ENCODE results near the gene ZDHHC15. TPM values are rescaled to one million over a fixed set of nuclear protein-coding genes. Genes with fewer than 3 reads are reported as not detected.

ZDHHC15 gene
- total and polyA plus RNA-seq, 2 of the 8 experiments (the other 6 are each of a cell fraction or from before 2014, with no cell fraction given): 1.7 to 3.5 TPM

GRCh38 chrX:75390470-75390869, 132.4 kb downstream of the ZDHHC15 start:
- H2BK5ac ChIP-seq (ENCODE audit: low read depth, low read length): no peak overlapping the region
- H3K27me3 ChIP-seq (replicated peaks in 1 of 4; ENCODE audit: control insufficient read depth in 3 of 4, extremely low read depth in 1 of 4, insufficient read depth in 3 of 4, low read length in 3 of 4): no peaks in the 10 kb centered on the region
- DNase-seq (ENCODE audit: low read depth in 1 of 2, low spot score in 2 of 2): no peak
- H2AK5ac ChIP-seq (ENCODE audit: low read depth, low read length): no peak overlapping the region
- ChIA-PET CTCF (ENCODE audit: partially characterized antibody) (no interaction called here), POLR2A (ENCODE audit: partially characterized antibody) (no interaction called here)
- H3K23me2 ChIP-seq (ENCODE audit: low read depth, low read length): no peaks in the 10 kb centered on the region
- H2AFZ ChIP-seq (ENCODE audit: low read length): no peak overlapping the region
- no peak overlapping the region for H2BK12ac ChIP-seq (ENCODE audit: low read depth, low read length)
- H3K4me1 ChIP-seq (replicated peaks in 1 of 4; ENCODE audit: control insufficient read depth in 3 of 4, insufficient read depth in 4 of 4, low read length in 3 of 4): no peaks in the 10 kb centered on the region
- 60% methylated on average over 1 of the region's 2 CpGs; no CpG with 5 or more reads in 1 of the 2 experiments for WGBS, 2 experiments (ENCODE audit: extremely low coverage in 1 of 2, insufficient coverage in 1 of 2, insufficient read length in 1 of 2, insufficient replicate concordance in 2 of 2, low coverage in 1 of 2, low lambda C conversion rate in 2 of 2, missing lambda C conversion rate in 1 of 2)
- no peak overlapping the region for H2BK20ac ChIP-seq (ENCODE audit: low read length)
- no peak overlapping the region for H4K8ac ChIP-seq (ENCODE audit: extremely low read depth, insufficient read depth, low read length)
- no peak overlapping the region for H3K9ac ChIP-seq (replicated peaks in 1 of 4; ENCODE audit: extremely low read depth in 1 of 4, low read depth in 3 of 4, low read length in 3 of 4)
- H3K9me3 ChIP-seq (ENCODE audit: insufficient read depth in 2 of 2, low read depth in 1 of 2, low read length in 1 of 2): no peaks in the 10 kb centered on the region
- FAIRE-seq: no peak
- H4K91ac ChIP-seq (replicated peaks; ENCODE audit: insufficient read length, low read length): no peak overlapping the region
- no peaks in the 10 kb centered on the region for H3K79me2 ChIP-seq (ENCODE audit: control insufficient read depth in 1 of 2, insufficient read depth in 2 of 2, low read length in 2 of 2)
- H3K14ac ChIP-seq (ENCODE audit: insufficient read length): no peak overlapping the region
- H3K4ac ChIP-seq (replicated peaks; ENCODE audit: insufficient read length, low read depth, low read length): no peak overlapping the region
- H4K20me1 ChIP-seq (replicated peaks in 1 of 2; ENCODE audit: control insufficient read depth in 1 of 2, insufficient read depth in 2 of 2, low read length in 2 of 2): no peaks in the 10 kb centered on the region
- no peak for TF ChIP-seq YY1 (IDR thresholded peaks at IDR 0.05; ENCODE audit: low read depth, low read length)
- TF ChIP-seq EZH2 (IDR thresholded peaks at IDR 0.05; ENCODE audit: low read depth, low read length, severe bottlenecking): no peak
- no peak for TF ChIP-seq GTF2F1 (IDR thresholded peaks at IDR 0.05; ENCODE audit: borderline replicate concordance, low read depth, low read length)
- no peak for TF ChIP-seq EP300 (IDR thresholded peaks at IDR 0.05; ENCODE audit: borderline replicate concordance in 1 of 2, low read depth in 2 of 2, low read length in 2 of 2)
- no peak overlapping the region for H3K18ac ChIP-seq (ENCODE audit: extremely low read depth, low read length)
- no peaks in the 10 kb centered on the region for H3K79me1 ChIP-seq (ENCODE audit: low read depth, low read length)
- no peak overlapping the region for H4K5ac ChIP-seq (ENCODE audit: insufficient read length, low read depth, low read length)
- no peak overlapping the region for H3K23ac ChIP-seq (ENCODE audit: insufficient read length)
- H2BK120ac ChIP-seq (replicated peaks; ENCODE audit: low read depth, low read length): no peak overlapping the region
- no peak overlapping the region for H3K4me2 ChIP-seq (ENCODE audit: insufficient read depth in 1 of 2, low read depth in 2 of 2, low read length in 2 of 2)
- H2BK15ac ChIP-seq (ENCODE audit: low read length): no peak overlapping the region
- H3K27ac ChIP-seq (ENCODE audit: low read depth, low read length): no peak overlapping the region
- no peak overlapping the region for H3K4me3 ChIP-seq (ENCODE audit: extremely low read depth in 1 of 4, insufficient read depth in 2 of 4, low read depth in 3 of 4, low read length in 4 of 4)
- H3K56ac ChIP-seq (replicated peaks; ENCODE audit: insufficient read length, low read depth, low read length): no peak overlapping the region
- no peaks in the 10 kb centered on the region for H3K36me3 ChIP-seq (ENCODE audit: control insufficient read depth in 2 of 4, insufficient read depth in 4 of 4, low read length in 3 of 4)

Measured in H1 (cell line).